Activated T-helper 1 cell treated with anti-CD3 and anti-CD28 coated beads, Interleukin-2, amount 50 U/mL, for 16 hours (primary cell): ENCODE measurements around the gene DNAJC22.
A peak's percentile ranks its signal among the peaks of the same experiment; 100 is the strongest.
"Not testable (repeated sequence)": the region's sequence is repeated elsewhere in the genome, so short reads cannot be mapped to it uniquely, and the experiment has no call there.

Experiments used
- DNase-seq, 2 donors: peaks; one replicate each; pipeline ENCODE4 v3.0.0-alpha.2; 2020; ENCODE audit warnings: low read depth in 1 of 2, low spot score in 1 of 2

Gene DNAJC22

DNA sequence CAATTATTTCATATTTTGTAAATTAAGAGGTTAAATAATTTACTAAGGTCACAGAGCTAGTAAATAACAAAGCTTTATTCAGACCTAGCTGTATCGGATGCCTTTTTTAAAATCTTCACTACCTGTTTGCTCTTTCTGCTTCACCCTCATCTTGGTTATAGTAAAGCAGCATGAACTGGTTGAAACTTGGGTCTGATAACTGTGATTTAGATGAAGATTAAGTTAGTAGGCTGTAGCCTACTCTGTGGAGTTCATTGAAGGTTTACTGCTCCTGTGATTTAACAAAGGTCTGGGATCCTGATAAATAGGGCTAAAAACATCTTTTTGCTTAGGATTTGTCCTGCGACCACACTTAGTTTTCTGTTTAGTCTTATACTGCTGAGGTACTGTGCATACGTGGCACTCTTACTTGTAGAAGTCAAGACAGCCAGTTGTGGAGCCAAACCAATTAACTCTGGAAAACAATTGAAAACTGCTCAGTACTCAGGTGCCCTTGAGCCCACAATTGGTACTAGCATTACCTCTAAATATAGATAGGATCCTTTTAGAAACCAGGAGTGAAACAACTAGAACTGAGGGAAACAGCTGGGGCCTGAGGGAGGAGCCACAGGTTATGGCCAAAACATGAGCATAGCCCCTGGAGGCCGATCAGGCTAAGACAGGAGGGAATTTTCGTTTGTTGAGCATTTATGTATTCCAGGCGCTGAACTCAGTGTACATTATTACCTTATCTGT lies 22.9 kb downstream of the DNAJC22 start:
- no peak for DNase-seq

DNA sequence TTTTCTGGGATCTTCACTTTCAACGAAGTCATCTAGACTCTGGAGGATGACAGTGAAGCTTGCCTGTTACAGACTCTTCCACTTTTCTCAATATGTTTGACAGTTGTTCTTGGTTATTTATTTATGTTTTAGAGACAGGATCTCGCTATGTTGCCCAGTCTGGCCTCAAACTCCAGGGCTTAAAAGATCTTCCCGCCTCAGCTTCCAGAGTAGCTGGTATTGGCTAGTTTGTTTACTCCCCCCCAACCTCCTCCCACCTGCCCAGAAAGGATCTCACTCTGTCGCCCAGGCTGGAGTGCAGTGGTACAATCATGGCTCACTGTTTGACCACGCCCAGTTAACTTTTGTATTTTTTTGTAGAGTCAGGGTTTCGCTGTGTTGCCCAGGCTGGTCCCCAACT lies 23.9 kb downstream of the DNAJC22 start:
- DNase-seq: no peak

DNA sequence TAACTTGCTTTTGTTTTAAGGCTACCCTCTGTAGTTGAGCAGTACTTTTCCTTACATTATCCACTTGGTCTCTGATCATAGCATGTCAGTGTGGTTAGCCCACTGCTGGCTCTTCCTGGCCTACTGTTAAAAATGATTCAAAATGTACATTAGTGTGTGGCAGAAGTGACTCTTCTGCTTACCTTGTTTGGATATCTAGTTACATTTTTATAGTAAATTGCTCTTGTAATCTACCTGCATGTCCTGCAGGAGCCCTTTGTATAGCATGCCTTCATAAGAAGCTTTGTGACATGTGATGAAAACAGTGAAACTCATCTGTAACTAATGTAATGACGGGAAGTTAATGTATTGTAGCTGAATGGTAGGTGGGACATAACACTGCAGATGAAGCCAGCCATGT lies 28.7 kb downstream of the DNAJC22 start:
- no peak for DNase-seq

DNA sequence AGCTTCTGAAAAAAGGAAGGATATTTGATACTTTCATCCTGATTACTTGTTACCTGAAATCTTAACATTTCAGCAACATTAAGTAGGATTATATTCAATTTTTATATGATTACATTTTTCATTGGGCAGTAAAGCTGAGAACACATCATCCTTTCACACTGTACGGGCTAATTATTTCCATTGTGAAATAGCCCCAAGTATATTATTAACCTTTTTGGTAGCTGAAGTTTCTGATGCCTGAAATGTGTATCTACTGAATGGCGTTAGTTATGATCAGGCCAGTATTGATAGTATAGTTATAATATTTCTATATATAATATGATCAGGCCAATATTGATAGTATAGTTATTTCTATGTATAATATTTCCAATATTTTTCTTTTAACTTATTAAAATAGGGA lies 30.7 kb downstream of the DNAJC22 start:
- no peak for DNase-seq

DNA sequence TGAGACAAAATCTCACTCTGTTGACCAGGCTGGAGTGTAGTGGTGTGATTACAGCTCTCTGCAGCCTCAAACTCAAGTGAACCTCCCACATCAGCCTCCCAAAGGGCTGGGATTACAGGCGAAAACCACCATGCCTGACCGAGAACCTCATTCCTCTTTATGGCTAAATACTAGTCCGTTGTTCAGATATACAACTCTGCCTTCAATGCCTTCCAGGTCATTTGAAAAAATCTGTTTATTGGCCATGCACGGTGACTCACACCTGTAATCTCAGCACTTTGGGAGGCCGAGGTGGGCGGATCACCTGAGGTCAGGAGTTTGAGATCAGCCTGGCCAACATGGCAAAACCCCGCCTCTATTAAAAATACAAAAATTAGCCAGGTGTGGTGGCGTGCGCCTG lies 33.5 kb downstream of the DNAJC22 start:
- DNase-seq: not testable (repeated sequence)

DNA sequence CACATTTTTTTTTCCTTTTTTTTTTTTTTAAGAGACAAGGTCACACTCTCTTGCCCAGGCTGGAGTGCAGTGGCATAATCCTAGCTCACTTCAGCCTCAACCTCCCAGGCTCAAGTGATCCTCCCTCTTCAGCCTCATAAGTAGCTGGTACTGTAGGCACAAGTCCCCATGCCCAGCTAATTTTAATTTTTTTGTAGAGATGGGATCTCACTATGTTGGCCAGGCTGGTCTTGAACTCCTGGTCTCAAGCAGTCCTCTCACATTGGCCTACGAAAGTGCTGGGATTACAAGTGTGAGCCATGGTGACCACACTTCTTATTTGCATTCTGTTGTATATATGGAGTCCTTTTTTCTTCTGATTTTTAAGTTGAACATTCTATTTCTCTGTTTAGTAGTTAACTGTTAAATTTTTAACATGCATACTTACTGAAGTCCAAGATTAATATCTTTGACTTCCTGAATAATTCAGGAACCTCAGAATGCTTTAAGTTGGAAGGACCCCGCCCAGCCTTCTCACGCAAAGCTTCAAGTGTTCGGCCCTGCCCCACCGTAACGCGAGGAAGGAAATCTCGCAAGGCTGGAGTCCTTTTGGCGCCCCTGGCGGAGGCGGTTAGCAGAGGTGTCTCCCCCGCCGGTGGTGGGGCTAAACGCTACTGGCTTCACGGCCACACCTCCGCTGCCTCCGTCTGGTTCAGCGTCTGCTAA lies 42.1 kb downstream of the DNAJC22 start:
- peak; percentile 29 to 32 for DNase-seq

DNA sequence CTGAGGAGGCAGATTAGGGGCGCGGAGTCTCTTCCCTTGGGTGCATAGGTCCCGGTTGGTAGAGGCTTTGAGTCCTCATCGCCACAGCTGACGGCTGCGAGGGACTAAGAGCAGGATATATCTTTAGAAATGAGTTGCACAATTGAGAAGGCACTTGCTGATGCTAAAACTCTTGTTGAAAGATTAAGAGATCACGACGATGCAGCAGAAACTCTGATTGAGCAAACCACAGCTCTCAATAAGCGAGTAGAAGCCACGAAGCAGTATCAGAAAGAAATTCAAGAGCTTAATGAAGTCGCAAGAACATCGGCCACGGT lies 42.7 kb downstream of the DNAJC22 start:
- no peak for DNase-seq

DNA sequence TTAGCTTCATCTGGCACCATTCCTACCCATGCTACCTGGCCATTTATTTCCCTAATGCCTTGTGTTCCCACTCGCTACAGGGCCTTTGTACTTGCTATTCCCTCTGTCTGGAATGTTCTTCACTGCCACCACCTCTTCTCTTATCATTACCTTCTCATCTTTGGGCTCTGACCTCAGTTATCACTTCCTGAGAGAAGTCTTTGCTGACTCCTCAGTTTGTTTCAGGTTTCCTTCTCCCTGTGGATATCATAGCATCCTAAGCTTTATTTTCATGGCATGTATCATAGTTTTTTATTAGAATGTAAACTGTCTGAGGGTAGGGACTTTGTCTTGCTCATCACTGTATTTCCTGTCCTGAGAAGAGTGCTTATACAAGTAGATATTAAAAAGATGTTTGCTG lies 50.3 kb downstream of the DNAJC22 start:
- DNase-seq: no peak

DNA sequence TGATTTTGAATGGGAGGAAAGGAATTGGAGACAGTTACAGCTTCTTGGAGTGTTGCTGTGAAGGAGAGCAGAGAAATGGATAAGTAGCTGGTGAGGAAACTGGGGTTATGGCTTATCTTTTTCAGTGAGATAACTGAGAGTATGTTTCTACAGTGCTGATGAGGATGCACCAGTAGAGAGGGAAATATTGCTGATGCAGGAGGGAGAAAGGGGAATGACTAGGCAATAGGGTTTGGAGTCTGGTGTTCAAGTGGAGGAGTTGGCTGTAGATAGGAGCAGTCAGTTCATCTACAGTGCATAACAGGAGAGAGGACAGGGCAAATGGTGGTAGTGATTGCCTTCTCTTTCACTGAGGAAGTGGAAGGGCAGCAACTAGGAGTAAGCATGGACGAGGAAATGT lies 53.6 kb downstream of the DNAJC22 start:
- no peak for DNase-seq
